Mononuclear cell (primary cell): ENCODE results near the gene PCDHB16. TPM values are rescaled to one million over a fixed set of nuclear protein-coding genes. Genes with fewer than 3 reads are reported as not detected.
"Not testable (repeated sequence)": the region's sequence is repeated elsewhere in the genome, so short reads cannot be mapped to it uniquely, and the experiment has no call there.

ENCODE experiments used
- H3K27me3 ChIP-seq: 2 replicates; pipeline ENCODE4 v1.6.0; 2011; ENCODE audit warnings: low read length, control low read depth; ENCODE audit not compliant: insufficient read depth
- H3K4me1 ChIP-seq: 2 replicates; pipeline ENCODE4 v1.5.1; 2011; ENCODE audit warnings: mild to moderate bottlenecking, low read length, control low read depth; ENCODE audit not compliant: insufficient read depth
- H3K4me3 ChIP-seq: 2 replicates; pipeline ENCODE4 v1.5.1; 2011; ENCODE audit warnings: mild to moderate bottlenecking, low read length, moderate library complexity
- H3K9me3 ChIP-seq: 2 replicates; pipeline ENCODE4 v1.5.1; 2011; ENCODE audit warnings: low read depth, mild to moderate bottlenecking, control low read depth, low read length
- total RNA-seq: library from RNA; depleted of rRNA; stranded (reverse); fragments of >200 nt; gene quantifications from one replicate; pipeline ENCODE4 v1.2.3, GENCODE V29; 2012

PCDHB16 gene
- total RNA-seq, 1 donor = not detected

DNA sequence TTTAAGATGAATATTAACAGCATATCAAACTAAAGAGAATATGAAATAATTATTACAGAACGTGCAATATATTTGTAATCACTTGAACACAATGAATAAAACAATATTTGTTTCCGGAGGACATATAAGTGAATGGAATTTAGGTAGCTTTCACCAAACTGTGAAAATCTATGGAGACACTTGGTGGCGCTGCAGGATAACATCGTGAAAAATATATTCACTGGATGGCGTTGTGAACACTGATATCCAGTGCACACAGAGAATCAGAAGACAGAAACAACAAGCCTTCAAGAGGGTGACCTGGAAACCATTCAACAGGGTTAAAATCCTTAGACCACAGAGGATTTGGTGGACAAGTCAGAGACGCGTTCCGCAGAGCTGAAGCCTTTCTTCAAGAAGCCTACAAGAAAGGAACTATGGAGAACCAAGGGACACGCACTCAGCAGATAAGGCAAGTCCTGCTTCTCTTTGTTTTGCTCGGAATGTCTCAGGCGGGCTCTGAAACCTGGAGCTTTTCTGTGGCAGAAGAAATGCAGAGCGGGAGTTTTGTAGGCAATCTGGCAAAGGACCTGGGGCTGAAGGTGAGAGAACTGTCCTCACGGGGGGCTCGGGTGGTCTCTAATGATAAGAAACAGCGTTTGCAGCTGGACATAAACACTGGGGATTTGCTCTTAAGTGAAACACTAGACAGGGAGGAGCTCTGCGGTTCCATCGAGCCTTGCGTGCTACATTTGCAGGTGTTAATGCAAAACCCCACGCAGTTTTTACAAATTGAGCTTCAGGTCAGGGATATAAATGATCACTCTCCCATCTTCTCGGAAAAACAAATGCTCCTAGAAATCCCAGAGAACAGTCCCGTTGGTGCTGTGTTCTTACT lies 17.4 kb downstream of the PCDHB16 start, which contains the start of gene PCDHB11:
PCDHB11 (plus strand) TSS at position 269 of the 877 bp plus-strand sequence; CDS start at position 417, 148 bp downstream.
- Histone ChIP-seq H3K4me3 (no peak within 1 kb of the TSS), H3K27me3 (peaks cover 27% of the 10 kb centered on the region), H3K4me1 (no peaks in the 10 kb centered on the region), H3K9me3 (peaks cover 24% of the 10 kb centered on the region)

DNA sequence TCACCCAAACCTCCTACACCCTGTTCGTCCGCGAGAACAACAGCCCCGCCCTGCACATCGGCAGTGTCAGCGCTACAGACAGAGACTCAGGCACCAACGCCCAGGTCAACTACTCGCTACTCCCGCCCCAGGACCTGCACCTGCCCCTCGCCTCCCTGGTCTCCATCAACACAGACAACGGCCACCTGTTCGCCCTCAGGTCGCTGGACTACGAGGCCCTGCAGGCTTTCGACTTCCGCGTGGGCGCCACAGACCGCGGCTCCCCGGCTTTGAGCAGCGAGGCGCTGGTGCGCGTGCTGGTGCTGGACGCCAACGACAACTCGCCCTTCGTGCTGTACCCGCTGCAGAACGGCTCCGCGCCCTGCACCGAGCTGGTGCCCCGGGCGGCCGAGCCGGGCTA lies 18.9 kb downstream of the PCDHB16 start:
- not testable (repeated sequence) for H3K4me1 ChIP-seq, H3K4me3 ChIP-seq
- Histone ChIP-seq H3K9me3 (peaks cover 20% of the 10 kb centered on the region), H3K27me3 (peaks cover 33% of the 10 kb centered on the region)

DNA sequence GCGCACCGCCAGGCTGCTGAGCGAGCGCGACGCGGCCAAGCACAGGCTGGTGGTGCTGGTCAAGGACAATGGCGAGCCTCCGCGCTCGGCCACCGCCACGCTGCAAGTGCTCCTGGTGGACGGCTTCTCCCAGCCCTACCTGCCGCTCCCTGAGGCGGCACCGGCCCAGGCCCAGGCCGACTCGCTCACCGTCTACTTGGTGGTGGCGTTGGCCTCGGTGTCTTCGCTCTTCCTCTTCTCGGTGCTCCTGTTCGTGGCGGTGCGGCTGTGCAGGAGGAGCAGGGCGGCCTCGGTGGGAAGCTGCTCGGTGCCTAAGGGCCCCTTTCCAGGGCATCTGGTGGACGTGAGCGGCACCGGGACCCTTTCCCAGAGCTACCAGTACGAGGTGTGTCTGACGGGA lies 19.5 kb downstream of the PCDHB16 start:
- peaks cover 15% of the 10 kb centered on the region for H3K9me3 ChIP-seq

DNA sequence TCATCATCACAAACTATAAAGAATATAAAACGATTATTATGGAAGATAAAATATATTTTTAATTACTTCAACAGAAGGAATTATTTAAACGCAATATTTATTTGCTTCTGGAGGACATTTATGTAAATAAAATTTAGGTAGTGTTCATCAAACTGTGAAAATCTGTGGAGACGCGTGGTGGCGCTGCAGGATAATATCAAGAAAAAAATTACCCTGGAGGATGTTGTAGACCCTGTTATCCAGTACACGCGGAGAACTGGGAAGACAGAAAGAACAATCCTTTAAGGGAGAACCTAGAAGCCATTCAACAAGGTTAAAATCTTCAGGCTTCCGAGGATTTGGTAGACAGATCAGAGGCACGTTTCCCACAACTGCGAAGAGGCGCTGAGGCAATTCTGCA lies 26.3 kb downstream of the PCDHB16 start, which contains the start of gene PCDHB12:
PCDHB12 (plus strand) TSS at position 242 of the 400 bp plus-strand sequence. CDS start 189 bp downstream, outside the sequence.
- H3K27me3 ChIP-seq = peaks cover 50% of the 10 kb centered on the region
- H3K4me3 ChIP-seq = no peak within 1 kb of the TSS

More for the DNA sequence above, 19.5 kb downstream of the PCDHB16 start:
- H3K4me3 ChIP-seq, H3K4me1 ChIP-seq: not testable (repeated sequence)
- peaks cover 38% of the 10 kb centered on the region for H3K27me3 ChIP-seq

DNA sequence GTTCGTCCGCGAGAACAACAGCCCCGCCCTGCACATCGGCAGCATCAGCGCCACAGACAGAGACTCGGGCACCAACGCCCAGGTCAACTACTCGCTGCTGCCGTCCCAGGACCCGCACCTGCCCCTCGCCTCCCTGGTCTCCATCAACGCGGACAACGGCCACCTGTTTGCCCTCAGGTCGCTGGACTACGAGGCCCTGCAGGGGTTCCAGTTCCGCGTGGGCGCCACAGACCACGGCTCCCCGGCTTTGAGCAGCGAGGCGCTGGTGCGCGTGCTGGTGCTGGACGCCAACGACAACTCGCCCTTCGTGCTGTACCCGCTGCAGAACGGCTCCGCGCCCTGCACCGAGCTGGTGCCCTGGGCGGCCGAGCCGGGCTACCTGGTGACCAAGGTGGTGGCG lies 28.1 kb downstream of the PCDHB16 start:
- H3K27me3 ChIP-seq = peaks cover 52% of the 10 kb centered on the region
- not testable (repeated sequence) for H3K4me1 ChIP-seq, H3K9me3 ChIP-seq, H3K4me3 ChIP-seq

More for the DNA sequence above, 26.3 kb downstream of the PCDHB16 start, which contains the start of gene PCDHB12:
- Histone ChIP-seq H3K4me1 (no peaks in the 10 kb centered on the region), H3K9me3 (no peaks in the 10 kb centered on the region)

DNA sequence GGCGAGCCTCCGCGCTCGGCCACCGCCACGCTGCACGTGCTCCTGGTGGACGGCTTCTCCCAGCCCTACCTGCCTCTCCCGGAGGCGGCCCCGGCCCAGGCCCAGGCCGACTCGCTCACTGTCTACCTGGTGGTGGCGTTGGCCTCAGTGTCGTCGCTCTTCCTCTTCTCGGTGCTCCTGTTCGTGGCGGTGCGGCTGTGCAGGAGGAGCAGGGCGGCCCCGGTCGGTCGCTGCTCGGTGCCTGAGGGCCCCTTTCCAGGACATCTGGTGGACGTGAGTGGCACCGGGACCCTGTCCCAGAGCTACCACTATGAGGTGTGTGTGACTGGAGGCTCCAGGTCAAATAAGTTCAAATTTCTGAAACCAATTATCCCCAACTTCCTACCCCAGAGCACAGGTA lies 28.7 kb downstream of the PCDHB16 start:
- H3K9me3 ChIP-seq, H3K4me1 ChIP-seq, H3K4me3 ChIP-seq: not testable (repeated sequence)
- H3K27me3 ChIP-seq = peaks cover 48% of the 10 kb centered on the region

DNA sequence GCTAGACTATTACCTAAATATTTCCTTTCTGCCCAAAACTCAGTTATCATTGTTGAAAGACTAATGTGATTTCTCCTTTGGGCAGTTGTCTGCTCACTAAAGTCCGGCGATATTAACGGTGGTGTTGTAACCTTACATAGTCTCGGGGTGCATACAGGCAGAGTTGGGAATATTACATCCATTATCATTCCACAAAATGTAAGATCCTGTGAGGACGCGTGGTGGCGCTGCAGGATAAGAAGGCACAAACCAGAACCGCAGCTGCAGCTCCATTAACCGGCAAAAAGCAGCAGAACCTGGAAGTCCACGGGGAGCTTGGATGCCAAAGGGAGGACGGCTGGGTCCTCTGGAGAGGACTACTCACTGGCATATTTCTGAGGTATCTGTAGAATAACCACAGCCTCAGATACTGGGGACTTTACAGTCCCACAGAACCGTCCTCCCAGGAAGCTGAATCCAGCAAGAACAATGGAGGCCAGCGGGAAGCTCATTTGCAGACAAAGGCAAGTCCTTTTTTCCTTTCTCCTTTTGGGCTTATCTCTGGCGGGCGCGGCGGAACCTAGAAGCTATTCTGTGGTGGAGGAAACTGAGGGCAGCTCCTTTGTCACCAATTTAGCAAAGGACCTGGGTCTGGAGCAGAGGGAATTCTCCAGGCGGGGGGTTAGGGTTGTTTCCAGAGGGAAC lies 31.6 kb downstream of the PCDHB16 start, which contains the start of gene PCDHB13:
PCDHB13 (plus strand) TSS at position 264 of the 684 bp plus-strand sequence; CDS start at position 469, 205 bp downstream.
- H3K27me3 ChIP-seq = peaks cover 32% of the 10 kb centered on the region
- not testable (repeated sequence) for H3K4me1 ChIP-seq, H3K9me3 ChIP-seq, H3K4me3 ChIP-seq

DNA sequence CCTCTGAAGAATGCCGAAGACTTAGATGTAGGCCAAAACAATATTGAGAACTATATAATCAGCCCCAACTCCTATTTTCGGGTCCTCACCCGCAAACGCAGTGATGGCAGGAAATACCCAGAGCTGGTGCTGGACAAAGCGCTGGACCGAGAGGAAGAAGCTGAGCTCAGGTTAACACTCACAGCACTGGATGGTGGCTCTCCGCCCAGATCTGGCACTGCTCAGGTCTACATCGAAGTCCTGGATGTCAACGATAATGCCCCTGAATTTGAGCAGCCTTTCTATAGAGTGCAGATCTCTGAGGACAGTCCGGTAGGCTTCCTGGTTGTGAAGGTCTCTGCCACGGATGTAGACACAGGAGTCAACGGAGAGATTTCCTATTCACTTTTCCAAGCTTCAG lies 32.4 kb downstream of the PCDHB16 start:
- peaks cover 29% of the 10 kb centered on the region for H3K27me3 ChIP-seq
- not testable (repeated sequence) for H3K9me3 ChIP-seq, H3K4me3 ChIP-seq

DNA sequence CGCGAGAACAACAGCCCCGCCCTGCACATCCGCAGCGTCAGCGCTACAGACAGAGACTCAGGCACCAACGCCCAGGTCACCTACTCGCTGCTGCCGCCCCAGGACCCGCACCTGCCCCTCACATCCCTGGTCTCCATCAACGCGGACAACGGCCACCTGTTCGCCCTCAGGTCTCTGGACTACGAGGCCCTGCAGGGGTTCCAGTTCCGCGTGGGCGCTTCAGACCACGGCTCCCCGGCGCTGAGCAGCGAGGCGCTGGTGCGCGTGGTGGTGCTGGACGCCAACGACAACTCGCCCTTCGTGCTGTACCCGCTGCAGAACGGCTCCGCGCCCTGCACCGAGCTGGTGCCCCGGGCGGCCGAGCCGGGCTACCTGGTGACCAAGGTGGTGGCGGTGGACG lies 33.3 kb downstream of the PCDHB16 start:
- H3K9me3 ChIP-seq, H3K4me3 ChIP-seq, H3K4me1 ChIP-seq: not testable (repeated sequence)
- peaks cover 27% of the 10 kb centered on the region for H3K27me3 ChIP-seq

More for the DNA sequence above, 32.4 kb downstream of the PCDHB16 start:
- H3K4me1 ChIP-seq = not testable (repeated sequence)

DNA sequence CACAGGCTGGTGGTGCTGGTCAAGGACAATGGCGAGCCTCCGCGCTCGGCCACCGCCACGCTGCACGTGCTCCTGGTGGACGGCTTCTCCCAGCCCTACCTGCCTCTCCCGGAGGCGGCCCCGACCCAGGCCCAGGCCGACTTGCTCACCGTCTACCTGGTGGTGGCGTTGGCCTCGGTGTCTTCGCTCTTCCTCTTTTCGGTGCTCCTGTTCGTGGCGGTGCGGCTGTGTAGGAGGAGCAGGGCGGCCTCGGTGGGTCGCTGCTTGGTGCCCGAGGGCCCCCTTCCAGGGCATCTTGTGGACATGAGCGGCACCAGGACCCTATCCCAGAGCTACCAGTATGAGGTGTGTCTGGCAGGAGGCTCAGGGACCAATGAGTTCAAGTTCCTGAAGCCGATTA lies 33.8 kb downstream of the PCDHB16 start:
- H3K4me1 ChIP-seq, H3K9me3 ChIP-seq, H3K4me3 ChIP-seq: not testable (repeated sequence)
- H3K27me3 ChIP-seq = peaks cover 25% of the 10 kb centered on the region

DNA sequence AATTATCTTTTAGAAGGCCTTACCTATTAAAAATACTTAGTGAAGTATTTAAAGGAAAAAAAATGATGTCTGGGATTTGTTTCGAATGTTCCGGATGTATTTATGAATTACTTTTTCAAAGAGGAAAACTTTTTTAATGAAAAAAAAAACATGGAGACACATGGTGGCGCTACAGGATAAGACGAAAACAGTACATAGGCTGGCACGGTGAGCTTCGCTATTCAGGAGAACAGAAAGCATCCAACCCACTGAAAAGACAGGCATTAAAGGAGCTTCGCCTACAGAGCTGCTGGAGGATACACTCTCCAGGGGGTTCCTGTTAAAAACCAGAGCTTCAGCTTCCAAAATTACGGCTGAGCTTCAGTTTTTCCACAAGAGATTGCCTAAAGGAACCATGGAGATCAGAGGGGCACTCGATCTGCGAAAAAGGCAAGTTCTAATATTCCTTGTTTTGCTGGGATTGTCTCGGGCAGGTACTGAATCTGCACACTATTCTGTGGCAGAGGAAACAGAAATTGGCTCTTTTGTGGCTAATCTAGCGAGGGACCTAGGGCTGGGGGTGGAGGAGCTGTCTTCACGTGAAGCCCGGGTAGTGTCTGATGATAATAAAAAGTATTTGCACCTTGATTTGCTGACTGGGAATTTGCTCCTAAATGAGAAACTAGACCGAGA lies 41.1 kb downstream of the PCDHB16 start, which contains the start of gene PCDHB14:
PCDHB14 (plus strand) TSS at position 232 of the 672 bp plus-strand sequence; CDS start at position 395, 163 bp downstream.
- H3K27me3 ChIP-seq = peaks cover 45% of the 10 kb centered on the region
- H3K4me3 ChIP-seq = no peak within 1 kb of the TSS

DNA sequence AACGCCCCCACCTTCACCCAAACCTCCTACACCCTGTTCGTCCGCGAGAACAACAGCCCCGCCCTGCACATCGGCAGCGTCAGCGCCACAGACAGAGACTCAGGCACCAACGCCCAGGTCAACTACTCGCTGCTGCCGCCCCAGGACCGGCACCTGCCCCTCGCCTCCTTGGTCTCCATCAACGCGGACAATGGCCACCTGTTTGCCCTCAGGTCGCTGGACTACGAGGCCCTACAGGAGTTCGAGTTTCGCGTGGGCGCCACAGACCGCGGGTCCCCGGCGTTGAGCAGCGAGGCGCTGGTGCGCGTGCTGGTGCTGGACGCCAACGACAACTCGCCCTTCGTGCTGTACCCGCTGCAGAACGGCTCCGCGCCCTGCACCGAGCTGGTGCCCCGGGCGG lies 42.7 kb downstream of the PCDHB16 start:
- peaks cover 42% of the 10 kb centered on the region for H3K27me3 ChIP-seq
- H3K9me3 ChIP-seq, H3K4me1 ChIP-seq, H3K4me3 ChIP-seq: not testable (repeated sequence)

More for the DNA sequence above, 41.1 kb downstream of the PCDHB16 start, which contains the start of gene PCDHB14:
- Histone ChIP-seq H3K9me3 (peaks cover 8% of the 10 kb centered on the region), H3K4me1 (no peaks in the 10 kb centered on the region)

DNA sequence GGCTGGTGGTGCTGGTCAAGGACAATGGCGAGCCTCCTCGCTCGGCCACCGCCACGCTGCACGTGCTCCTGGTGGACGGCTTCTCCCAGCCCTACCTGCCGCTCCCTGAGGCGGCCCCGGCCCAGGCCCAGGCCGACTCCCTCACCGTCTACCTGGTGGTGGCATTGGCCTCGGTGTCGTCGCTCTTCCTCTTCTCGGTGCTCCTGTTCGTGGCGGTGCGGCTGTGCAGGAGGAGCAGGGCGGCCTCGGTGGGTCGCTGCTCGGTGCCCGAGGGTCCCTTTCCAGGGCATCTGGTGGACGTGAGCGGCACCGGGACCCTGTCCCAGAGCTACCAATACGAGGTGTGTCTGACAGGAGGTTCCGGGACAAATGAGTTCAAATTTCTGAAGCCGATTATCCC lies 43.2 kb downstream of the PCDHB16 start:
- Histone ChIP-seq H3K9me3 (peaks cover 11% of the 10 kb centered on the region), H3K27me3 (peaks cover 45% of the 10 kb centered on the region)
- H3K4me3 ChIP-seq, H3K4me1 ChIP-seq: not testable (repeated sequence)

DNA sequence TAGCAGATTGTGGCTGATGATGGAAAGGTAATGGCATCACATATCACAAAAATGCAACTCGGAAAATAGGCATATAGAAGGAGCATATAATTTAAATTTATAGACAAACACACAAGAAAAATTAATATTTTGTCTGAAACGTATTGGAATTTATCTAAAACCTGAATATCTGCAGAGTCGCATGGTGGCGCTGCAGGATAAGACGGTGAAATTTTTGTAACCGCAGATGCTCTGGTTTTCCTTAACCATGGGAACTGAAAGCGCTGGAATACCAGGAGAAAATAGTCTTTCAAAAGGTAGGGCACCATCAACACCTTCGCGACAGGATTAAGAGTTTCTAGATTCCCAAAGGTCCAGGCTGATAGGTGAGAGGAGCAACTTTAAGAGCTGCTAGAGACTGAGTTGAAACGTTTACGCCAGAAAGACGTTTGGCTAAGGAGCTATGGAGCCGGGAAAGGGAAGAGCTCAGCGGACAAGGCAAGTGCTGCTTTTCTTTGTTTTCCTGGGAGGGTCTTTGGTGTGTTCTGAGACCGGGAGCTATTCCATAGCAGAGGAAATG lies 52.0 kb downstream of the PCDHB16 start:
- Histone ChIP-seq H3K4me3 (no peak overlapping the region), H3K27me3 (peaks cover 43% of the 10 kb centered on the region), H3K4me1 (no peaks in the 10 kb centered on the region), H3K9me3 (peaks cover 31% of the 10 kb centered on the region)
